GM12878 (cell line): ENCODE data around the gene SYDE2.

Experiments
- BCL11A ChIP-seq: IDR thresholded peaks from 2 replicates; pipeline ENCODE4 v1.6.1; 2011; ENCODE audit warnings: low read depth, low read length
- EZH2 ChIP-seq: IDR thresholded peaks from 2 replicates; pipeline ENCODE4 v1.6.1; 2012; ENCODE audit warnings: low read depth, mild to moderate bottlenecking, control low read depth, inconsistent platforms, low read length, borderline replicate concordance; ENCODE audit not compliant: control insufficient read depth
- HDAC2 ChIP-seq: fragments of 200-600 bp; sonication (generic); IDR thresholded peaks from 2 replicates; pipeline ENCODE4 v1.6.1; 2017
- KDM1A ChIP-seq: fragments of 200-600 bp; sonication (generic); IDR thresholded peaks from 2 replicates; pipeline ENCODE4 v1.6.1; 2016; ENCODE audit warnings: borderline replicate concordance
- MTA3 ChIP-seq: IDR thresholded peaks from 2 replicates; pipeline ENCODE4 v1.6.1; 2012; ENCODE audit warnings: low read length, inconsistent platforms, borderline replicate concordance
- NR2F1 ChIP-seq: fragments of 450-650 bp; conservative IDR thresholded peaks from 2 replicates; pipeline ENCODE4 v1.6.1; 2017; ENCODE audit warnings: mild to moderate bottlenecking
- POLR2A ChIP-seq: IDR thresholded peaks from 2 replicates; pipeline ENCODE4 v1.6.1; 2011; ENCODE audit warnings: low read depth, mild to moderate bottlenecking, low read length
- REST ChIP-seq: IDR thresholded peaks from 2 replicates; pipeline ENCODE4 v1.6.1; 2012; ENCODE audit warnings: mild to moderate bottlenecking, low read depth, low read length
- SMC3 ChIP-seq: IDR thresholded peaks from 2 replicates; pipeline ENCODE4 v1.6.1; 2011; ENCODE audit warnings: low read length, improper control_type of control experiment, borderline replicate concordance
- SP1 ChIP-seq: IDR thresholded peaks from one replicate; pipeline ENCODE4 v1.6.1; 2011; ENCODE audit warnings: low read depth, low read length
- TF ChIP-seq, protein P1 (sequence below), 3 experiments: IDR thresholded peaks in 2 of 3; conservative IDR thresholded peaks in 1 of 3; 2 replicates each; pipeline ENCODE4 v1.5.1; 2011; ENCODE audit warnings: low read depth in 3 of 3, low read length in 3 of 3, mild to moderate bottlenecking in 3 of 3, control low read depth in 2 of 3, moderate library complexity in 2 of 3, inconsistent platforms in 1 of 3, mixed read lengths in 1 of 3; ENCODE audit not compliant: control insufficient read depth in 2 of 3, insufficient read depth in 1 of 3; ENCODE audit errors: extremely low read depth in 1 of 3
- TF ChIP-seq, protein P2 (sequence below): IDR thresholded peaks from 2 replicates; pipeline ENCODE4 v1.6.1; 2011; ENCODE audit warnings: borderline replicate concordance, low read depth, mild to moderate bottlenecking, moderate library complexity, low read length; ENCODE audit not compliant: insufficient read depth, poor library complexity, severe bottlenecking

DNA sequence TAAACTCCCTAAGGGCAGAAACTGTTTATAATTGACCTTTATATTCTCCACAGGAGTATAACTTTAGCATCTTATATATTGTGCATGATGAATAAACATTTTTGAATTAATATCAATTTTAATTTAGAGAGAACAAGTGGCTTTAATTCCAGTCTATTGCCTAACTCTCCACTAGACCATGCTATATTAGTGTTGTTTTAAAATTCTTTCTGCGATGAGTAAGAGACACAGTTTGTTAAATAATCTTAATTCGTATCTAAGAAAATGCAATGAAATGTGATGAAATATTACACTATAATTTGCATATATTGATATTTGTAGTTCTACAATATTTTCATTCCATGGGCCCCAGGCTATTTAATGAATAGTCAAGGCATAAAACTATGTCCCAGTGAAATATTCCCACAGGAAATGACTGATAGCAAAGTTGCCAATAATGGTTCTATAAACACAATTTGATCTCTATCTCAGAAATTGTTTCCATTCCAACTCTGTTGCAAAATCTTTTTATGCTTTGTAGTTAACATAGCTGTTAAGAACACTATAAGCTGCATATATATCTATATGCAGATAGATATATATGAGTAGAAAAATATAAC, 2.9 kb upstream of the SYDE2 start:
- no peak for TF ChIP-seq POLR2A
- TF ChIP-seq, protein P1, sequence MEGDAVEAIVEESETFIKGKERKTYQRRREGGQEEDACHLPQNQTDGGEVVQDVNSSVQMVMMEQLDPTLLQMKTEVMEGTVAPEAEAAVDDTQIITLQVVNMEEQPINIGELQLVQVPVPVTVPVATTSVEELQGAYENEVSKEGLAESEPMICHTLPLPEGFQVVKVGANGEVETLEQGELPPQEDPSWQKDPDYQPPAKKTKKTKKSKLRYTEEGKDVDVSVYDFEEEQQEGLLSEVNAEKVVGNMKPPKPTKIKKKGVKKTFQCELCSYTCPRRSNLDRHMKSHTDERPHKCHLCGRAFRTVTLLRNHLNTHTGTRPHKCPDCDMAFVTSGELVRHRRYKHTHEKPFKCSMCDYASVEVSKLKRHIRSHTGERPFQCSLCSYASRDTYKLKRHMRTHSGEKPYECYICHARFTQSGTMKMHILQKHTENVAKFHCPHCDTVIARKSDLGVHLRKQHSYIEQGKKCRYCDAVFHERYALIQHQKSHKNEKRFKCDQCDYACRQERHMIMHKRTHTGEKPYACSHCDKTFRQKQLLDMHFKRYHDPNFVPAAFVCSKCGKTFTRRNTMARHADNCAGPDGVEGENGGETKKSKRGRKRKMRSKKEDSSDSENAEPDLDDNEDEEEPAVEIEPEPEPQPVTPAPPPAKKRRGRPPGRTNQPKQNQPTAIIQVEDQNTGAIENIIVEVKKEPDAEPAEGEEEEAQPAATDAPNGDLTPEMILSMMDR (IDR thresholded peaks at IDR 0.05 in 2 of 3, conservative IDR thresholded peaks at IDR 0.05 in 1 of 3; ENCODE audit: control insufficient read depth in 2 of 3, extremely low read depth in 1 of 3, insufficient read depth in 1 of 3, low read depth in 3 of 3, low read length in 3 of 3), result no peak
- no peak for TF ChIP-seq BCL11A
- TF ChIP-seq, protein P2, sequence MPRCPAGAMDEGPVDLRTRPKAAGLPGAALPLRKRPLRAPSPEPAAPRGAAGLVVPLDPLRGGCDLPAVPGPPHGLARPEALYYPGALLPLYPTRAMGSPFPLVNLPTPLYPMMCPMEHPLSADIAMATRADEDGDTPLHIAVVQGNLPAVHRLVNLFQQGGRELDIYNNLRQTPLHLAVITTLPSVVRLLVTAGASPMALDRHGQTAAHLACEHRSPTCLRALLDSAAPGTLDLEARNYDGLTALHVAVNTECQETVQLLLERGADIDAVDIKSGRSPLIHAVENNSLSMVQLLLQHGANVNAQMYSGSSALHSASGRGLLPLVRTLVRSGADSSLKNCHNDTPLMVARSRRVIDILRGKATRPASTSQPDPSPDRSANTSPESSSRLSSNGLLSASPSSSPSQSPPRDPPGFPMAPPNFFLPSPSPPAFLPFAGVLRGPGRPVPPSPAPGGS, result no peak
- no peak for TF ChIP-seq NR2F1
- TF ChIP-seq SMC3, result no peak
- TF ChIP-seq HDAC2, result no peak
- TF ChIP-seq EZH2, result no peak
- no peak for TF ChIP-seq MTA3
- no peak for TF ChIP-seq SP1
- TF ChIP-seq KDM1A, result no peak
- no peak for TF ChIP-seq REST
